Common myeloid progenitor, CD34-positive (primary cell): ENCODE measurements around the gene LAMB2.

Source experiments
- CTCF ChIA-PET: fragments of 350-600 bp; sonication (Branson Sonifier 250); formaldehyde crosslinking; loops from one replicate; lab custom pipeline; 2021; ENCODE audit warnings: antibody characterized with exemption; lab: Charles Lee
- POLR2A ChIA-PET: fragments of 350-600 bp; sonication (Branson Sonifier 250); formaldehyde crosslinking; loops from one replicate; lab custom pipeline; 2021; ENCODE audit warnings: antibody characterized with exemption; lab: Charles Lee
- DNase-seq, 3 donors: peaks; one replicate each; pipeline versions ENCODE4 v3.0.0 to v3.0.0-alpha.2; 2013
- H3K27ac ChIP-seq, 2 experiments: 1 replicate in 1 of 2; 2 replicates in 1 of 2; pipeline ENCODE4 v1.7.0; 2013; ENCODE audit warnings: inconsistent platforms in 2 of 2, low read length in 2 of 2, mild to moderate bottlenecking in 2 of 2, low read depth in 1 of 2, moderate library complexity in 1 of 2; ENCODE audit not compliant: severe bottlenecking in 2 of 2, insufficient read depth in 1 of 2, poor library complexity in 1 of 2
- H3K27me3 ChIP-seq, 5 experiments: replicated peaks in 2 of 5; 1 replicate in 3 of 5; 2 replicates in 2 of 5; pipeline versions ENCODE4 v1.6.1 to v1.7.0; 2013; ENCODE audit warnings: low read length in 4 of 5, mild to moderate bottlenecking in 2 of 5, moderate library complexity in 2 of 5, inconsistent platforms in 1 of 5; ENCODE audit not compliant: insufficient read depth in 5 of 5, control insufficient read depth in 4 of 5
- H3K36me3 ChIP-seq, 4 experiments: 1 replicate in 2 of 4; 2 replicates in 2 of 4; pipeline versions ENCODE4 v1.6.1 to v1.7.0; 2013; ENCODE audit warnings: low read length in 3 of 4, control low read depth in 1 of 4, mild to moderate bottlenecking in 1 of 4; ENCODE audit not compliant: control insufficient read depth in 4 of 4, insufficient read depth in 4 of 4
- H3K4me1 ChIP-seq, 4 experiments: 1 replicate in 3 of 4; 2 replicates in 1 of 4; pipeline versions ENCODE4 v1.6.1 to v1.7.1; 2013; ENCODE audit warnings: low read length in 3 of 4, mild to moderate bottlenecking in 3 of 4, control low read depth in 1 of 4, inconsistent platforms in 1 of 4, moderate library complexity in 1 of 4; ENCODE audit not compliant: control insufficient read depth in 4 of 4, insufficient read depth in 4 of 4; ENCODE audit errors: control extremely low read depth in 1 of 4
- H3K4me3 ChIP-seq, 7 experiments: 1 replicate in 4 of 7; 2 replicates in 3 of 7; pipeline versions ENCODE4 v1.5.1 to v1.7.0; 2013; ENCODE audit warnings: mild to moderate bottlenecking in 7 of 7, low read length in 6 of 7, moderate library complexity in 6 of 7, inconsistent platforms in 2 of 7, low read depth in 2 of 7, control low read depth in 1 of 7; ENCODE audit not compliant: insufficient read depth in 4 of 7, control insufficient read depth in 1 of 7; ENCODE audit errors: extremely low read depth in 1 of 7
- H3K9me3 ChIP-seq, 5 experiments: 1 replicate in 4 of 5; 2 replicates in 1 of 5; pipeline versions ENCODE4 v1.6.1 to v1.7.1; 2013; ENCODE audit warnings: low read length in 4 of 5, mild to moderate bottlenecking in 2 of 5, inconsistent platforms in 1 of 5, low read depth in 1 of 5, moderate library complexity in 1 of 5; ENCODE audit not compliant: control insufficient read depth in 4 of 5, insufficient read depth in 2 of 5; ENCODE audit errors: control extremely low read depth in 1 of 5
- WGBS: methylation state at CpG from one replicate; pipeline ENCODE4 v1.1.5; 2013; ENCODE audit not compliant: insufficient coverage; 5-methylcytosine and 5-hydroxymethylcytosine counted together

The LAMB2 gene

GRCh38 chr3:49104427-49105291 is 28.2 kb downstream of the LAMB2 start, which contains the start of gene QARS1:
TSS of gene QARS1 (minus strand) at chr3:49104757. CDS start at chr3:49104733, 24 bp downstream.
- H3K36me3 ChIP-seq, result peaks cover 3 to 64% (median 37%) of the 10 kb centered on the region in 4 experiments
- CTCF ChIA-PET, result interaction anchor here (1.3 to 7.2 kb wide), 2 partner anchors 10 to 15 kb away, joined by 4 to 41 read pairs; partner anchors contain the start of genes QRICH1 and USP19
- 4% methylated on average over 33 of the region's 50 CpGs for WGBS
- H3K4me1 ChIP-seq, result peaks cover 3 to 27% (median 21%) of the 10 kb centered on the region in 4 experiments
- DNase-seq, result peak; percentile 83 to 89 (median 88)
- H3K4me3 ChIP-seq, result peak within 1 kb of the TSS; percentile 83 to 97 (median 91)
- POLR2A ChIA-PET, result interaction anchor here (0.9 to 2.2 kb wide), 3 partner anchors 11 to 83 kb away, joined by 4 to 7 read pairs (median 6); partner anchors contain the start of genes NDUFAF3 and QRICH1
- no peaks in the 10 kb centered on the region for H3K27me3 ChIP-seq
- no peaks in the 10 kb centered on the region for H3K9me3 ChIP-seq
- H3K27ac ChIP-seq, result peak within 1 kb of the TSS; percentile 68 to 84

GRCh38 chr3:49104052-49104426 is 28.8 kb downstream of the LAMB2 start:
- no peaks in the 10 kb centered on the region for H3K27me3 ChIP-seq
- peaks cover 3 to 27% (median 21%) of the 10 kb centered on the region in 4 experiments for H3K4me1 ChIP-seq
- H3K36me3 ChIP-seq, result peaks cover 6 to 64% (median 39%) of the 10 kb centered on the region in 4 experiments
- no peak for DNase-seq
- no peaks in the 10 kb centered on the region for H3K9me3 ChIP-seq
- WGBS, result 0% methylated on average over 2 of the region's 8 CpGs
- peak overlapping the region; percentile 68 to 84 for H3K27ac ChIP-seq
- ChIA-PET POLR2A (interaction anchor here (0.9 to 2.2 kb wide), 3 partner anchors 10 to 83 kb away, joined by 4 to 7 read pairs (median 6); partner anchors contain the start of genes NDUFAF3 and QRICH1), CTCF (interaction anchor here (1.3 to 7.2 kb wide), 2 partner anchors 9 to 16 kb away, joined by 4 to 41 read pairs; partner anchors contain the start of genes QRICH1 and USP19)
- peak overlapping the region; percentile 83 to 97 (median 91) for H3K4me3 ChIP-seq

GRCh38 chr3:49100046-49100615 is 32.7 kb downstream of the LAMB2 start:
- ChIA-PET POLR2A (no interaction called here), CTCF (interaction anchor here (0.7 to 1.4 kb wide), 4 partner anchors 16 to 115 kb away, joined by 3 to 4 read pairs (median 3); partner anchors contain the start of gene USP19)
- H3K4me3 ChIP-seq, result no peak overlapping the region
- peaks cover 6 to 65% (median 49%) of the 10 kb centered on the region in 4 experiments for H3K36me3 ChIP-seq
- H3K4me1 ChIP-seq, result peaks cover 0 to 21% (median 14%) of the 10 kb centered on the region in 4 experiments
- H3K27me3 ChIP-seq, result no peaks in the 10 kb centered on the region
- H3K9me3 ChIP-seq, result no peaks in the 10 kb centered on the region
- no peak for DNase-seq
- H3K27ac ChIP-seq, result no peak overlapping the region
- 95% methylated on average over 11 of the region's 11 CpGs for WGBS

DNA sequence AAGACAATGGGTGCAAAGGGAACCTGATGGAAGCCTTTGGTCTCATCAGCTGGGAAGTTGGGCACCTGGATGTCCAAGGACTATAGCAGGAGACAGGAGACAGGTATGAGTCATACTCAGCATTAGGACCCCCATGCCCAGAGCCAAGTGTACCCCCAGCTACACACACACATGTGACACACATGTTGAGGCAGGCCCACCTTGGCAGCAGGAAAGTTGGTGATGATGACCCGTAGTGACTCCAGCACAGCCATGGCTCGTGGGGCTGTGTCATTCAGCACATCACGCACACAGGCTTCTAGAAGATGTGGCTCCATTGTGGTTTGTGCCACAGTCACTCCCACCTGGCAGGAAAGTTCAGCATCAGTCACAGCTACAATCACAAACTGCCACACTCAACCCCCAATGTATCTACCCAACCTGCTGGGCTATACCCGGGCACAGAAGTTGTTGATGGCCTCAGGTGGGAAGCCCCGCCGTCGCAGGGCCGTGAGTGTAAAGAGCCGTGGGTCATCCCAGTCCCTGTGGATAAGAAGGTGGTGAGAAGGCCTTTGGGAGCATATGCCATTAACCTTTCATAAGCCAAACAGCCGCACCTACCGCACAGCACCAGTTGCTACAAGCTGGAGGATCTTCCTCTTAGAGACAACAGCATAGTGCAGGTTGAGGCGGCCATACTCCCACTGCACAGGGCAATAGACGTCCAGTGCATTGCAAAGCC is 33.8 kb downstream of the LAMB2 start:
- POLR2A ChIA-PET, result no interaction called here
- CTCF ChIA-PET, result interaction anchor here (1.4 kb wide), 1 partner anchor 114 kb away, joined by 3 read pairs; no protein-coding TSS in a partner anchor

GRCh38 chr3:49098429-49098828 is 34.4 kb downstream of the LAMB2 start:
- H3K4me1 ChIP-seq, result peaks cover 0 to 14% (median 12%) of the 10 kb centered on the region in 4 experiments
- WGBS, result 71% methylated on average over 3 of the region's 5 CpGs
- no peak for DNase-seq
- H3K27ac ChIP-seq, result no peak overlapping the region
- H3K27me3 ChIP-seq, result no peaks in the 10 kb centered on the region
- POLR2A ChIA-PET, result no interaction called here
- no peaks in the 10 kb centered on the region for H3K9me3 ChIP-seq
- no peak overlapping the region for H3K4me3 ChIP-seq
- H3K36me3 ChIP-seq, result peaks cover 6 to 65% (median 49%) of the 10 kb centered on the region in 4 experiments
- CTCF ChIA-PET, result no interaction called here

More for the DNA sequence above, 33.8 kb downstream of the LAMB2 start:
- no peak overlapping the region for H3K27ac ChIP-seq
- no peak for DNase-seq
- no peaks in the 10 kb centered on the region for H3K9me3 ChIP-seq
- no peak overlapping the region for H3K4me3 ChIP-seq
- no peaks in the 10 kb centered on the region for H3K27me3 ChIP-seq
- H3K4me1 ChIP-seq, result peaks cover 0 to 20% (median 18%) of the 10 kb centered on the region in 4 experiments
- 95% methylated on average over 8 of the region's 13 CpGs for WGBS
- peaks cover 6 to 65% (median 49%) of the 10 kb centered on the region in 4 experiments for H3K36me3 ChIP-seq
